H9 (cell line): Measurements from ENCODE around the gene IL20RA. TPM values are rescaled to one million over a fixed set of nuclear protein-coding genes. Genes with fewer than 3 reads are reported as not detected.

Source experiments
- DNase-seq: peaks from one replicate; pipeline ENCODE4 v3.0.0-alpha.2; 2017
- H2AFZ ChIP-seq: one replicate; pipeline ENCODE4 v1.6.1; 2013; ENCODE audit warnings: mild to moderate bottlenecking, low read length, control low read depth, moderate library complexity
- H2AK5ac ChIP-seq: 2 replicates; pipeline ENCODE4 v1.6.1; 2013; ENCODE audit warnings: low read length, control low read depth, mixed read lengths; ENCODE audit not compliant: insufficient read length
- H2BK120ac ChIP-seq: one replicate; pipeline ENCODE4 v1.6.1; 2013; ENCODE audit warnings: low read depth, mild to moderate bottlenecking, low read length, control low read depth, inconsistent platforms; ENCODE audit not compliant: poor library complexity, severe bottlenecking
- H2BK12ac ChIP-seq: 2 replicates; pipeline ENCODE4 v1.6.1; 2013; ENCODE audit warnings: low read length, control low read depth, mixed read lengths, low read depth; ENCODE audit not compliant: insufficient read length
- H2BK15ac ChIP-seq: 2 replicates; pipeline ENCODE4 v1.6.1; 2013; ENCODE audit warnings: low read depth, low read length, control low read depth
- H2BK20ac ChIP-seq: one replicate; pipeline ENCODE4 v1.6.1; 2013; ENCODE audit warnings: low read depth, mild to moderate bottlenecking, low read length, control low read depth, inconsistent platforms; ENCODE audit not compliant: poor library complexity, severe bottlenecking
- H2BK5ac ChIP-seq: 2 replicates; pipeline ENCODE4 v1.6.1; 2013; ENCODE audit warnings: low read length, control low read depth, mixed read lengths; ENCODE audit not compliant: insufficient read length
- H3K14ac ChIP-seq: 2 replicates; pipeline ENCODE4 v1.6.1; 2013; ENCODE audit warnings: low read length, control low read depth; ENCODE audit not compliant: insufficient read depth
- H3K18ac ChIP-seq: 2 replicates; pipeline ENCODE4 v1.6.1; 2013; ENCODE audit warnings: low read depth, mild to moderate bottlenecking, mixed read lengths, low read length, control low read depth; ENCODE audit not compliant: insufficient read length
- H3K23ac ChIP-seq: 2 replicates; pipeline ENCODE4 v1.6.1; 2013; ENCODE audit warnings: low read length, control low read depth, mixed read lengths, low read depth; ENCODE audit not compliant: insufficient read length
- H3K23me2 ChIP-seq: 2 replicates; pipeline ENCODE4 v1.6.1; 2013; ENCODE audit warnings: low read depth, mild to moderate bottlenecking, mixed read lengths, low read length, control low read depth; ENCODE audit not compliant: insufficient read length, poor library complexity, severe bottlenecking
- H3K27ac ChIP-seq: 2 replicates; pipeline ENCODE4 v1.5.1; 2013; ENCODE audit warnings: low read length, control low read depth, mixed read lengths, low read depth; ENCODE audit not compliant: insufficient read length
- H3K27me3 ChIP-seq: 2 replicates; pipeline ENCODE4 v1.6.1; 2013; ENCODE audit warnings: low read length, control low read depth, inconsistent platforms; ENCODE audit not compliant: insufficient read depth
- H3K4ac ChIP-seq: 2 replicates; pipeline ENCODE4 v1.6.1; 2013; ENCODE audit warnings: low read depth, mild to moderate bottlenecking, control low read depth, inconsistent platforms, low read length, moderate library complexity
- H3K4me1 ChIP-seq: 2 replicates; pipeline ENCODE4 v1.6.1; 2013; ENCODE audit warnings: low read length, control low read depth, inconsistent platforms; ENCODE audit not compliant: insufficient read depth
- H3K4me2 ChIP-seq: 2 replicates; pipeline ENCODE4 v1.6.1; 2013; ENCODE audit warnings: low read length, control low read depth, mixed read lengths; ENCODE audit not compliant: insufficient read length, insufficient read depth
- H3K56ac ChIP-seq: 2 replicates; pipeline ENCODE4 v1.6.1; 2013; ENCODE audit warnings: low read depth, mild to moderate bottlenecking, mixed read lengths, low read length, control low read depth; ENCODE audit not compliant: insufficient read length
- H3K79me1 ChIP-seq: 2 replicates; pipeline ENCODE4 v1.6.1; 2013; ENCODE audit warnings: low read depth, mild to moderate bottlenecking, moderate library complexity, low read length, control low read depth, inconsistent platforms; ENCODE audit not compliant: insufficient read depth, poor library complexity, severe bottlenecking
- H3K79me2 ChIP-seq: 2 replicates; pipeline ENCODE4 v1.6.1; 2013; ENCODE audit warnings: low read length, control low read depth, inconsistent platforms; ENCODE audit not compliant: insufficient read depth
- H3K9ac ChIP-seq: 2 replicates; pipeline ENCODE4 v1.6.1; 2013; ENCODE audit warnings: low read length, control low read depth, mixed read lengths; ENCODE audit not compliant: insufficient read length; ENCODE audit errors: extremely low read depth
- H3K9me3 ChIP-seq: one replicate; pipeline ENCODE4 v1.6.1; 2013; ENCODE audit warnings: low read depth, low read length, inconsistent platforms; ENCODE audit not compliant: control insufficient read depth
- H3T11ph ChIP-seq: one replicate; pipeline ENCODE4 v1.6.1; 2013; ENCODE audit warnings: mild to moderate bottlenecking, low read length, control low read depth, inconsistent platforms
- H4K20me1 ChIP-seq: one replicate; pipeline ENCODE4 v1.6.1; 2013; ENCODE audit not compliant: control insufficient read depth, insufficient read length, insufficient read depth
- H4K5ac ChIP-seq: 2 replicates; pipeline ENCODE4 v1.6.1; 2013; ENCODE audit warnings: low read depth, mild to moderate bottlenecking, mixed read lengths, low read length, control low read depth; ENCODE audit not compliant: insufficient read length
- H4K8ac ChIP-seq: replicated peaks from 2 replicates; pipeline ENCODE4 v1.6.1; 2013; ENCODE audit warnings: low read length, control low read depth, mixed read lengths, low read depth; ENCODE audit not compliant: insufficient read length
- H4K91ac ChIP-seq: 2 replicates; pipeline ENCODE4 v1.6.1; 2013; ENCODE audit warnings: low read depth, mild to moderate bottlenecking, moderate library complexity, mixed read lengths, low read length, control low read depth; ENCODE audit not compliant: insufficient read length
- H3K27ac Mint-ChIP-seq, 3 experiments: 2 replicates in 2 of 3; 3 replicates in 1 of 3; pipeline ENCODE4 v1.8.0; 2020 to 2021; ENCODE audit warnings: mixed read lengths in 3 of 3, mild to moderate bottlenecking in 1 of 3, moderate library complexity in 1 of 3
- H3K27me3 Mint-ChIP-seq: 2 replicates; pipeline ENCODE4 v1.8.0; 2021; ENCODE audit warnings: low read depth, mild to moderate bottlenecking, moderate library complexity, mixed read lengths
- H3K36me3 Mint-ChIP-seq, 3 experiments: 2 replicates in 2 of 3; 3 replicates in 1 of 3; pipeline ENCODE4 v1.8.0; 2020 to 2021; ENCODE audit warnings: low read depth in 3 of 3, mixed read lengths in 3 of 3; ENCODE audit not compliant: insufficient read depth in 1 of 3
- H3K4me1 Mint-ChIP-seq, 2 experiments: 2 replicates each; pipeline ENCODE4 v1.8.0; 2020; ENCODE audit warnings: mixed read lengths in 2 of 2
- H3K4me3 Mint-ChIP-seq, 2 experiments: 2 replicates in 1 of 2; 3 replicates in 1 of 2; pipeline ENCODE4 v1.8.0; 2020 to 2021; ENCODE audit warnings: mild to moderate bottlenecking in 2 of 2, mixed read lengths in 2 of 2, moderate library complexity in 1 of 2
- H3K9me3 Mint-ChIP-seq, 2 experiments: 2 replicates in 1 of 2; 3 replicates in 1 of 2; pipeline ENCODE4 v1.8.0; 2020; ENCODE audit warnings: mild to moderate bottlenecking in 2 of 2, mixed read lengths in 2 of 2, moderate library complexity in 1 of 2
- CTCF ChIP-seq: fragments of 200-600 bp; sonication (generic); conservative IDR thresholded peaks from 3 replicates; pipeline ENCODE4 v1.8.0; 2021; ENCODE audit warnings: antibody characterized with exemption, mild to moderate bottlenecking
- WGBS: extraction: QIAGEN DNeasy Blood & Tissue Kit; methylation state at CpG from one replicate; pipeline ENCODE4 v1.1.7; 2013; ENCODE audit warnings: missing lambda C conversion rate, low lambda C conversion rate, mixed read lengths; ENCODE audit not compliant: insufficient read length; ENCODE audit errors: extremely low coverage; 5-methylcytosine and 5-hydroxymethylcytosine counted together
- total RNA-seq: library from RNA; stranded (reverse); gene quantifications from 2 replicates; pipeline ENCODE4 v1.2.1, GENCODE V29; 2021

IL20RA gene
- total RNA-seq, 1 experiment from 2014 or later: 0.74 TPM

- Mint-ChIP-seq H3K27ac (no peak overlapping the region), H3K4me1 (peaks cover 5 to 6% of the 10 kb centered on the region in 2 experiments), H3K4me3 (no peak overlapping the region), H3K27me3 (peaks cover 66% of the 10 kb centered on the region), H3K36me3 (peaks cover 0 to 2% (median 0%) of the 10 kb centered on the region in 3 experiments; a peak in 1 of 7 replicates), H3K9me3 (no peaks in the 10 kb centered on the region)
- Histone ChIP-seq H2BK120ac (no peak overlapping the region), H3K79me2 (no peaks in the 10 kb centered on the region), H3K9ac (no peak overlapping the region), H3K4ac (no peak overlapping the region), H3K56ac (no peak overlapping the region), H4K8ac (no peak overlapping the region), H2BK12ac (no peak overlapping the region), H2BK5ac (no peak overlapping the region), H3T11ph (no peak overlapping the region), H3K27ac (no peak overlapping the region), H4K5ac (no peak overlapping the region), H3K79me1 (no peaks in the 10 kb centered on the region), H3K18ac (no peak overlapping the region), H2BK15ac (no peak overlapping the region), H3K27me3 (peaks cover 4% of the 10 kb centered on the region; the same call in 1 of the 2 replicates), H3K23ac (no peak overlapping the region), H3K4me1 (no peaks in the 10 kb centered on the region), H3K9me3 (no peaks in the 10 kb centered on the region), H3K4me2 (no peak overlapping the region), H2BK20ac (no peak overlapping the region), H2AK5ac (no peak overlapping the region), H2AFZ (no peak overlapping the region), H3K23me2 (no peaks in the 10 kb centered on the region), H4K91ac (no peak overlapping the region), H4K20me1 (no peaks in the 10 kb centered on the region), H3K14ac (no peak overlapping the region)
- no peak for TF ChIP-seq CTCF
- no CpG with 5 or more reads among the region's 5 CpGs for WGBS
- DNase-seq: no peak
Observed at GRCh38 chr6:137046871-137047412, 2.2 kb upstream of the IL20RA start.
